Suprapubic skin (tissue), 4 donors: ENCODE measurements around the gene AUTS2.

Source experiments
- EP300 ChIP-seq: sonication (generic); formaldehyde crosslinking; IDR thresholded peaks from one replicate; pipeline ENCODE4 v1.6.1; 2017; ENCODE audit warnings: antibody characterized with exemption
- POLR2A ChIP-seq, 2 donors: fragments of 450-650 bp; IDR thresholded peaks; one replicate each; pipeline ENCODE4 v1.6.1; 2017; ENCODE audit warnings: antibody characterized with exemption in 2 of 2, mild to moderate bottlenecking in 2 of 2, moderate library complexity in 2 of 2
- POLR2AphosphoS5 ChIP-seq, 3 donors: sonication (generic); formaldehyde crosslinking; IDR thresholded peaks; one replicate each; pipeline ENCODE4 v1.6.1; 2017; ENCODE audit warnings: antibody characterized with exemption in 3 of 3
- TF ChIP-seq, protein P1 (sequence below), 2 donors: fragments of 200-600 bp in 1 of 2; fragments of 450-650 bp in 1 of 2; sonication (generic) in 1 of 2; IDR thresholded peaks; one replicate each; pipeline ENCODE4 v1.5.1; 2016 to 2019; ENCODE audit warnings: antibody characterized with exemption in 2 of 2, mild to moderate bottlenecking in 1 of 2, moderate library complexity in 1 of 2

GRCh38 chr7:70156057-70156456, 557.8 kb downstream of the AUTS2 start:
- TF ChIP-seq, protein P1, sequence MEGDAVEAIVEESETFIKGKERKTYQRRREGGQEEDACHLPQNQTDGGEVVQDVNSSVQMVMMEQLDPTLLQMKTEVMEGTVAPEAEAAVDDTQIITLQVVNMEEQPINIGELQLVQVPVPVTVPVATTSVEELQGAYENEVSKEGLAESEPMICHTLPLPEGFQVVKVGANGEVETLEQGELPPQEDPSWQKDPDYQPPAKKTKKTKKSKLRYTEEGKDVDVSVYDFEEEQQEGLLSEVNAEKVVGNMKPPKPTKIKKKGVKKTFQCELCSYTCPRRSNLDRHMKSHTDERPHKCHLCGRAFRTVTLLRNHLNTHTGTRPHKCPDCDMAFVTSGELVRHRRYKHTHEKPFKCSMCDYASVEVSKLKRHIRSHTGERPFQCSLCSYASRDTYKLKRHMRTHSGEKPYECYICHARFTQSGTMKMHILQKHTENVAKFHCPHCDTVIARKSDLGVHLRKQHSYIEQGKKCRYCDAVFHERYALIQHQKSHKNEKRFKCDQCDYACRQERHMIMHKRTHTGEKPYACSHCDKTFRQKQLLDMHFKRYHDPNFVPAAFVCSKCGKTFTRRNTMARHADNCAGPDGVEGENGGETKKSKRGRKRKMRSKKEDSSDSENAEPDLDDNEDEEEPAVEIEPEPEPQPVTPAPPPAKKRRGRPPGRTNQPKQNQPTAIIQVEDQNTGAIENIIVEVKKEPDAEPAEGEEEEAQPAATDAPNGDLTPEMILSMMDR (IDR thresholded peaks at IDR 0.05) = no peak
- TF ChIP-seq EP300 (no peak), POLR2A (IDR thresholded peaks at IDR 0.05) (no peak), POLR2AphosphoS5 (IDR thresholded peaks at IDR 0.05) (no peak)
